Skeletal muscle satellite cell (primary cell): Measurements from ENCODE around the gene MIEN1.
A peak's percentile ranks its signal among the peaks of the same experiment; 100 is the strongest.
"Not testable (repeated sequence)": the region's sequence is repeated elsewhere in the genome, so short reads cannot be mapped to it uniquely, and the experiment has no call there.

Experiments
- H3K27me3 ChIP-seq: 2 replicates; pipeline ENCODE4 v1.7.0; 2013; ENCODE audit warnings: low read length; ENCODE audit not compliant: control insufficient read depth, insufficient read depth
- H3K36me3 ChIP-seq: 2 replicates; pipeline ENCODE4 v1.7.0; 2013; ENCODE audit warnings: mild to moderate bottlenecking, control low read depth, low read length; ENCODE audit not compliant: insufficient read depth
- H3K4me1 ChIP-seq: 2 replicates; pipeline ENCODE4 v1.7.0; 2013; ENCODE audit warnings: low read length; ENCODE audit not compliant: control insufficient read depth, insufficient read depth
- H3K4me2 ChIP-seq: 2 replicates; pipeline ENCODE4 v1.7.0; 2013; ENCODE audit warnings: mild to moderate bottlenecking, low read length
- H3K4me3 ChIP-seq: 2 replicates; pipeline ENCODE4 v1.7.0; 2013; ENCODE audit warnings: low read length
- H3K9ac ChIP-seq: 2 replicates; pipeline ENCODE4 v1.7.0; 2013; ENCODE audit warnings: mild to moderate bottlenecking, low read depth, low read length, moderate library complexity
- H3K9me3 ChIP-seq: replicated peaks from 2 replicates; pipeline ENCODE4 v1.7.0; 2013; ENCODE audit warnings: mild to moderate bottlenecking, control low read depth, low read length

The MIEN1 gene

GRCh38 chr17:39754161-39754957, 24.0 kb upstream of the MIEN1 start:
- Histone ChIP-seq H3K4me2 (peak overlapping the region; percentile 99), H3K9me3 (no peaks in the 10 kb centered on the region), H3K27me3 (peaks cover 51% of the 10 kb centered on the region), H3K4me3 (peak overlapping the region; percentile 92), H3K4me1 (peaks cover 8% of the 10 kb centered on the region), H3K36me3 (no peaks in the 10 kb centered on the region), H3K9ac (peak overlapping the region; percentile 94)

DNA sequence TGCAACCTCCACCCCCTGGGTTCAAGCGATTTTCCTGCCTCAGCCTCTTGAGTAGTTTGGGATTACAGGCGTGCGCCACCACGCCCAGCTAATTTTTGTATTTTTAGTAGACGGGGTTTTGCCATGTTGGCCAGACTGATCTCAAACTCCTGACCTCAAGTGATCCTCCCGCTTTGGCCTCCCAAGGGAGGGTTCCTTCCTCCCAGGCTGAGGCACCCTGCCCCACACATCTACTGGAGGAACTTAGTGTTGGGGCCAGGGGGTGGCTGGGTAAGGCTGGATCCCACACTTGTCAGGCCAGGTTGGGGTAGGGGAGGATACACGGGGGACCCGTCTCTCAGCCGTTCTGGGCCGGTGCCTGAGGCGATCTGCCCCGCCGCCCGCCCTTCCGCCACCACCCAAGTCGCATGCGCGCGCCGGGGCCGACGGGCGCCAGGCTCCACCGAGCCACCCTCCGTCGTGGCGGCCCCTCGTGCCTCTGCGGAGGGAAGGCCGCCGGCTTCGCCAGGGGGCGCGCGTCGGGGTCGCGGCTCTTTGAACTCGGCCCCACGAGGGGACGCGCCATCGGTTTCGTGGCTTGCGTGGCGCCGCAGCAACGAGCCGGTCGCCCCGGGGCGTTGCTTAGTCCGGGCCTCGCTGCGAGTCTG, 23.3 kb upstream of the MIEN1 start:
- no peaks in the 10 kb centered on the region for H3K36me3 ChIP-seq
- peak overlapping the region; percentile 99 for H3K4me2 ChIP-seq
- peaks cover 8% of the 10 kb centered on the region for H3K4me1 ChIP-seq
- peak overlapping the region; percentile 94 for H3K9ac ChIP-seq
- peaks cover 47% of the 10 kb centered on the region for H3K27me3 ChIP-seq
- peak overlapping the region; percentile 92 for H3K4me3 ChIP-seq
- no peaks in the 10 kb centered on the region for H3K9me3 ChIP-seq

- Histone ChIP-seq H3K4me1 (peaks cover 8% of the 10 kb centered on the region), H3K4me2 (no peak overlapping the region)
Measured at GRCh38 chr17:39752241-39752881, 22.0 kb upstream of the MIEN1 start.

DNA sequence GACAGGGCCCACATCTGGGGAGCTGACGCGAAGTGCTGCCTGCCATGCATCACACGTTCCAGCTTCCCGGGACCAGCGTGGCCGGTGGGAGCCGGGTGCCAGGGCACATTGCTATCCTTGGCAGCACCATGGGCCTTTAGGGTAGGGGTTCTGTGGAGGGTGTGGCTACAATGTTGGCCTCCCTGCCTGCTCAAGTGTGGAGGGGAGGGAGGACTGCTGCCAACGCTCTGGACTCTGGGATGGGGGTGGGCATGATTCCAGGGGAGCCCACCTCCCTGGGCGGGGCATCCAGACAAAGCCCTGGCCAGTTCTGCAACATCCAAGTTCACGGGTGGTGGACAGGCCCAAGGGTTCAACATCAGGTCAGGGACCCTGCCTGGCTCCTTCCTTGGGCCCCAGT, 21.3 kb upstream of the MIEN1 start:
- H3K4me1 ChIP-seq: peaks cover 8% of the 10 kb centered on the region
- no peak overlapping the region for H3K4me2 ChIP-seq
- H3K27me3 ChIP-seq: peaks cover 27% of the 10 kb centered on the region

More at GRCh38 chr17:39752241-39752881, 22.0 kb upstream of the MIEN1 start:
- Histone ChIP-seq H3K9me3 (no peaks in the 10 kb centered on the region), H3K36me3 (no peaks in the 10 kb centered on the region), H3K27me3 (peaks cover 34% of the 10 kb centered on the region), H3K9ac (no peak overlapping the region), H3K4me3 (no peak overlapping the region)

DNA sequence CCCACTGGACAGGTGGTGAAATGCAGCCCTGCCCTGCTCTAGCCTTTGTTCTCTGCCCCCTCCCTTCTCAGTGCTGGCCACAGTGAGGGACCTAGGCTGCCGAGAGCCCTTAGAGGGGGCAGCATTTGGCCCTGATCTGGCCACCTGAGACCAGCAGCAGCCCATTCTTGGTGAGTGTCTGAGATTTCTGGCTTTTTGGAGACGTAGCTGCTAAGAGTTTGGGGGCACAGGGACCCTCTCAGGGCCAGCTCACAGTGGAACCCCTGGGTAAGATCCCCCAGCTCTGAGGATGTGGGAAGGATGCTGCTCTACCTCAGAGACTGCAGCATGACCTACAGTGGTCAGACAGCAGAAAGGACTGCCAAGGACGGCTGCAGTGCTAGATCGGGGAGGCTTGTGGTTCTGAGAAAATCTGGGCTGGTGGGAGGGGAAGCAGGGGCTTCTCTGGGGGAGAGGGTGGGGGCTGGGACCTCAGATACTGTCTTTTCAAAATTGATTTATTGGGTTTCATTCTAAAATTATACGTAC, 20.7 kb upstream of the MIEN1 start:
- H3K27me3 ChIP-seq: peaks cover 23% of the 10 kb centered on the region
- H3K36me3 ChIP-seq: no peaks in the 10 kb centered on the region
- no peak overlapping the region for H3K4me2 ChIP-seq
- H3K4me1 ChIP-seq: peaks cover 8% of the 10 kb centered on the region
- H3K9ac ChIP-seq: no peak overlapping the region
- H3K9me3 ChIP-seq: no peaks in the 10 kb centered on the region
- no peak overlapping the region for H3K4me3 ChIP-seq

More for the DNA sequence above, 21.3 kb upstream of the MIEN1 start:
- Histone ChIP-seq H3K9ac (no peak overlapping the region), H3K9me3 (no peaks in the 10 kb centered on the region), H3K36me3 (no peaks in the 10 kb centered on the region), H3K4me3 (no peak overlapping the region)

DNA sequence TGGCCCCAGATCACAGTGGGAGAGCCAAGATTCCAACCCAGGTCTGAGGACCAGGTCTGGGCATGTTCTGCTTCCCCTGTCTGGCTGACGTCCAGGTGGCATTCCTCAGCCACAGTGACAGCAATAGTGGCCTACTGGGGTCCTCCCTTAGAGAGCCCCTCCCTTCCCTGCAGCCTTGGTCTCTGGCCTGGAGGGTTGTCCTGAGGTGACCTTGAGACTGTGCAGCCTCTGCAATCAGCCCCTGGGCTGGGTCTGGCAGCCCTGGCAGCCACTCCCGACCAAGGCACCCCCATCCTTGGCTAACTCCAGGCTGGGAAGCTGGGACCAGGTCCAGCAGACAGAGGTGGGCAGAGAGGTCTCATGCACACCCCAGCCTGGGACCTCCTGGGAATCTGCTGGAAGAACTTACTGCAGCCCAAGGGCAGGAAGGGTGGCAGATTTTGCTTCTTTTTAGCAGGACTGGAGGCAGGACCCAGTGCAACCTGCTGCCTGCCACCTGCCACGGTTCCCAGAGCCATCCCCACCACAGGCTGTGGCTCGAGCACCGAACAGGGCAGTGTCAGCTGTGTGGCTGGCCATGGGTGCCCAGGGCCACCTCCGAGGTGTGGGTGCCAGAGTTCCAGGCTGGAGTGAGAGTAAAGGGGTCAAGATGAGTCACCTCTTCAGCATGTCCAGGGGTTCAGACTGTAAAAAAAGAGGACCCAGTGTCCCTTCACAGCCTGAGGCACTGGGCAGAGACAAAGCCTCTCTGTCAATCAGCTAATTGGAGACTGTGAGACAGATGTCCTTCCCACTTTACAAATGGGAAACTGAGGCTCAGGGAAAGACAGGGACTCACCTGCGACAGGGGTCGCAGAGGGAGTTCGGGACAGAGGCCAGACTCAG, 20.0 kb upstream of the MIEN1 start:
- H3K9ac ChIP-seq: no peak overlapping the region

GRCh38 chr17:39748444-39749034, 18.2 kb upstream of the MIEN1 start:
- H3K36me3 ChIP-seq, H3K9me3 ChIP-seq, H3K4me1 ChIP-seq, H3K9ac ChIP-seq, H3K4me3 ChIP-seq, H3K4me2 ChIP-seq: not testable (repeated sequence)
- H3K27me3 ChIP-seq: peaks cover 30% of the 10 kb centered on the region

More for the DNA sequence above, 20.0 kb upstream of the MIEN1 start:
- Histone ChIP-seq H3K9me3 (no peaks in the 10 kb centered on the region), H3K4me2 (no peak overlapping the region), H3K4me3 (no peak overlapping the region), H3K4me1 (peaks cover 8% of the 10 kb centered on the region), H3K27me3 (peaks cover 22% of the 10 kb centered on the region), H3K36me3 (no peaks in the 10 kb centered on the region)

DNA sequence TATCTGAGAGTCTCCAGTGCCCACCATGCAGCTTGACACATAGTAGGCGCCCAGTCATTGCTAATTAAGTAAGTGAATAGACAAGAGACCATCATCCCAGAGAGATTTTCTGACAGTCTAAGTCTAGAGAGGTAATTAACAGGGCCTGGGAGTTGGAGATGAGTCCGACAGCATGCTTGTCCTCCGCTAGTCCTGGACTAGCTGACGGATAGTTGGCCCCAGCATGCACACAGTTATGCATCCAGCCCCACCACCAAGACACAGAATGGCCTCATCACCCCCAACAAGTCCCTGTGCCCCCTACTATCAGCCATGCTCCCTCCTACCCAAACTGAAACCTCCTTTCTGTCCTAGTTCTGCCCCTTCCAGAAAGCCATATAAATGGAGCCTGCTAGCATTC, 17.4 kb upstream of the MIEN1 start:
- Histone ChIP-seq H3K4me1 (no peaks in the 10 kb centered on the region), H3K9me3 (no peaks in the 10 kb centered on the region), H3K9ac (no peak overlapping the region), H3K36me3 (no peaks in the 10 kb centered on the region), H3K4me3 (no peak overlapping the region), H3K27me3 (peaks cover 32% of the 10 kb centered on the region), H3K4me2 (no peak overlapping the region)

DNA sequence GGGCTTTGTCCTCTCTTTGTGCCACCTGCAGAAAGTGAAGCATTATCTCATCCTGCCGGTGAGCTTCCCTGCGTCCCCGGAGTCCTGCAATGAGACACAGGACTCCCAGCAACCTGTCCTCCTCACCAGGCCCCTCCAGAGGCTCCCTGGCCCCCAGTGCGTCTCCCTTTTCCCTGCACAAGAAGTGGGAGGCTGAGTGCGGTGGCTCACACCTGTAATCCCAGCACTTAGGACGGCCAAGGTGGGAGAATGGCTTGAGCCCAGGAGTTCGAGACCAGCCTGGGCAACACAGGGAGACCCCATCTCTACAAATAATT, 15.8 kb upstream of the MIEN1 start:
- no peak overlapping the region for H3K9ac ChIP-seq
- H3K4me1 ChIP-seq: peaks cover 4% of the 10 kb centered on the region
- H3K4me3 ChIP-seq: no peak overlapping the region
- peaks cover 31% of the 10 kb centered on the region for H3K27me3 ChIP-seq
- no peaks in the 10 kb centered on the region for H3K9me3 ChIP-seq
- H3K36me3 ChIP-seq: no peaks in the 10 kb centered on the region
- no peak overlapping the region for H3K4me2 ChIP-seq

DNA sequence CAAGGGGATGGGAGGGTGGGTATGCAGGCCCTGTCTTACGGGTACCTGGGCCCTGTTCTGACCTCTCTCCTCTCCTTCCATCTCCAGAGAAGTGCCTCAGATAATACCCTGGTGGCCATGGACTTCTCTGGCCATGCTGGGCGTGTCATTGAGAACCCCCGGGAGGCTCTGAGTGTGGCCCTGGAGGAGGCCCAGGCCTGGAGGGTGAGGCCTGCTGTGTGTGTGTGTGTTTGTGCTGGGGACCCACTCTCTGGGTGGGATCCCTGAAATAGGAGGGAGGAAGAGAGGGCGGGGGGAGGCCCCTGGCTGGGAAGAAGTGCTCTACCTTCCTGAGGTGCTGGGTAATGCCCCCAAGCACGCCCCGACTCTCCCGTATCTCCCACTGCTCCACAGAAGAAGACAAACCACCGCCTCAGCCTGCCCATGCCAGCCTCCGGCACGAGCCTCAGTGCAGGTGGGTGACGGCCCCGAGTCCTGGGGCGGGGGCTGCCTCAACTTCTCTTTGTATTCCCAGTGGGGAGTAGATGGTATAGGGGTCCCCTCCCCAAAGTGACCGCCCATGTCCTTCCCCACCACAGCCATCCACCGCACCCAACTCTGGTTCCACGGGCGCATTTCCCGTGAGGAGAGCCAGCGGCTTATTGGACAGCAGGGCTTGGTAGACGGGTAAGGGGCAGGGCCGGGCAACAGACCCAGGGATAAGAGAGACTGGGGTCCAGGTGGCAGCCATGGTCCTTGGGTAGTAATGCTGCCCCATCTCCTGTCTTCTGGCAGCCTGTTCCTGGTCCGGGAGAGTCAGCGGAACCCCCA, 15.2 kb upstream of the MIEN1 start:
- Histone ChIP-seq H3K9ac (no peak overlapping the region), H3K27me3 (peaks cover 29% of the 10 kb centered on the region), H3K4me3 (no peak overlapping the region), H3K9me3 (no peaks in the 10 kb centered on the region), H3K4me2 (no peak overlapping the region), H3K36me3 (no peaks in the 10 kb centered on the region), H3K4me1 (peaks cover 10% of the 10 kb centered on the region)
